NCI-H2171 treated with DMSO at 0.1 percent for 48 hours (cell line): Measurements from ENCODE around the gene STEEP1.

Experiments used
- DNase-seq: peaks from one replicate; lab custom pipeline; 2025; lab: John Stamatoyannopoulos, UW

Gene STEEP1

DNA sequence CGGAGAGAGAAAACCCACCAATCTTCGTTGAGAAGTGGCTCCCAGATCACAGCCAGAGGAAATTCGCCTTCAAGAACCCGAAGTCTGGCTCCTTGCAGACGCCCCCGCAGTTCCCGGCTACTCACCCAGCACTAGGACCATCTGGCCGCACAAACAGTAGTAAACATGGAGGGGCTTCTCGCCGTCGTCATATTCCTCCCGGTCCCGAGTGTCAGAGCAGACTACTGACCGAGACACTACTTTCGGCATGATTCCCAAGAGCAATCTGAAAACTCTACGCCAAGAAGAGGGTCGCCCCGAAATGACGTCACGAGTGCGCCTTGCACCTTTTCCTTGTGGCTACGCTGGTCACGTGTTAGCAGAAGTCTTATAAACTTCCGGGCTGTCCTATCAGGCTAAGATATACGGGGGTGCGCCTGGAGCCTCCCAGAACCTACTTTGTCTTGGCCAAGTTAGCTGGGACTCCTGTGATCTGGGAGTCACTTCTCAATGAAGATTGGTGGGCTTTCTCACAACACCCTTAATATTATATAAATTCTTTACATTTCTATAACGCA, at the start of gene STEEP1:
Gene STEEP1 (minus strand): TSS at position 303 of the 557 bp plus-strand sequence. CDS start 54 bp downstream, at position 249.
- peak; percentile 92 for DNase-seq

DNA sequence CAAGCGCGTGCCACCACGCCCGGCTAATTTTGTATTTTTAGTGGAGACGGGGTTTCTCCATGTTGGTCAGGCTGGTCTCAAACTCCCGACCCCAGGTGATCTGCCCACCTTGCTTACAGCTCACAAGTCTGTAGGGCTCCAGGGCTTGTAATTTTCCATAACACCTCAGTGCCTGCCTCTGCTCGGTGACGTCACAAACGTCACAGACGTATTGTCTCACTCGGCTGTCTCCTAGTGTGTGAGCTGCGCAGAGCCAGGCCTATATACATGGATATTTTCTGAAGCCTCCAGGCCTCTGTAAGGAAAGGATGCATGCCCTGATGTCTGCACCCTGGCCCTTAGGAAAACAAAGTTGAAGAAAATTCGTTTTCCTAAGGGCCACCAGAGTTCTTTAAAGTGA, 49.6 kb upstream of the STEEP1 start:
- no peak for DNase-seq

DNA sequence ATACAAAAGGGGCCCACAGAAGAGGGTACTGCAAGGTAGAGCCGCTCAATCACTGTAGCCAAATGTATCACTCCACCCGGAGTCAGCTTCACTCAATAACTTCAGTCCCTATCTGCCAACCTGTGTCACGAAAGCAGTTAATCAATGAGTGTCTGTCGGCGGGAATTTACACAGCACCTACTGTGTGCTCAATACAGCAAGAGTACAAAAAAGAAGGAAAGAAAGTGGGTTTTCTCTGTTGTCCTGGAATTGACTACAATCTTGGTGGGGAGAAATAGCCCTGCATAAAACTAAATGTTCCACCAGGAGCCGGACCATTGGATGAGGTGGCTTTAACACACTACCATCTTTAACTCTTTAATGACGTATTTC, 41.8 kb upstream of the STEEP1 start:
- DNase-seq = no peak

DNA sequence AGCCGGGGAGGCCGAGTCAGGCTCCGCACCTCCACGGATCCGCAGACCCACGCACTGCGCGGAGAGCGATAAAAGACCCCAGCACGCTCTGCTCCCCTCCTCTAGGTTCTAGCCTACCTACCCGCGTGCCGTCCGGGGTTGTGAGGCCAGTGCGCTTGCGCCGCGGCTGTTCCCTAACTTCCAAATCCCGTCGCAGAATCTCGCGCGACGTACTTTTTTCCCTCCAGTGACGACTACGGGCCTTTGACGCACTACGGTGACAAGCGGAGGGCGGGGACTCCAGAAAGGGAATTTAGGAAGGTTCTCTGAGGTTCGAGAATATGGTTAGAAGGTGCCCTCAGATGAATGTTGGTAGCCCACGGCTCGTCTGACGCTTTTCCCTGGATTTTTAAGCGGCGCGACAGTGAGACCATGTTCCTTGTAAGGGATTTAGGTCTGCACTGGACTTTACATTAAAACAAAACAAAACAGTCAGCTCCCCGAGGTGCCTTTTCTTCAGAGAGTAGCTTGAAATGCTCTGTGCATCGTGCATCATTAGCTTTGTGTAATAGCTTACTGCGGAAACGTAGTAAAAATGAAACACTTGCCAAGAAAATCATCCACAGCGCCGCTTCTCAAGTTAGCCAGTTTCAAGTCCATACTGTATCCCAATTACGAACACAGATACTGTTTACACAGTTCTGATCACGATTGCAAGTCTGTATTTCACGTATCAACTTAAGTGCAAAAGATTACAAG, 41.2 kb upstream of the STEEP1 start, which contains the start of gene NKRF:
Gene NKRF (minus strand): TSS at position 145 of the 738 bp plus-strand sequence.
- DNase-seq = peak; percentile 85

DNA sequence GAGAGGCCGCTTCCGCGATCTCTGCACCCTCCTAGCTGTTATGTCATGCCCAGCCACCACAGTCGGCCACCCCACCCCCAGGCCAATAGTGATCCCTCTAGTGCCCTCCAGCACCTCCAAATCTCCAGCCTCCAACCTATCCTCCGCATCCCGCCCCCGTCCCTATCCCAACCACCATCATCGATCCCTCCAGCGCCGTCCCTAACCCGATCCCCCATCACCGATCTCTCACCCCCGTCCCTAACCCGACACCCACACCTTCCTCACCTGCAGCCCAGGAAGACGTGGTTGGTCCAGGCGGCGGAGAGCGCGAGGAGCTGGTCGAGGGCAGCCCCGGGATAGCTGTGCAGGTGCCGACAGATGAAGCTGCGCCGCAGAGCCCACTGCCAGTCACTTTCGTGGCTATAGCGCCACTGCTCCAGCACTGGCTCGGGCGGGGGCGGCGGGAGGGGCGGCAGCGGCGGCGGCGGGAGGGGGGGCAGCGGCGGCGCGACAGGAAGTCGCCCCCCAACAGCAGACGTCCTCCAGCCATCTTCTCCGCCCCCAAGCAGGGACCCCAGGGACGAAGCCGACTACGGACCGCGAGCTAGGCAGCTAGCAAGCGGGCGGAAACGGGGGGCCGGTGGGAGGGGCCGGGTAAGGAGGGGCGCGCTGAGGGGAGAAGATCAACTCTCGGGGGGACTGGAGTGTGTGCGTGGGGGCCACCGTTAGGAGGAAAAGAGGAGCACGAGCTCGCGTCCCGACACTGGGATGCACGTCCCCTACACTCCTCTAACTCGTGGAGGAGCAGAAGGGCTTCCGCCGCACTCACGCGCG, 40.5 kb upstream of the STEEP1 start:
- peak; percentile 49 for DNase-seq

DNA sequence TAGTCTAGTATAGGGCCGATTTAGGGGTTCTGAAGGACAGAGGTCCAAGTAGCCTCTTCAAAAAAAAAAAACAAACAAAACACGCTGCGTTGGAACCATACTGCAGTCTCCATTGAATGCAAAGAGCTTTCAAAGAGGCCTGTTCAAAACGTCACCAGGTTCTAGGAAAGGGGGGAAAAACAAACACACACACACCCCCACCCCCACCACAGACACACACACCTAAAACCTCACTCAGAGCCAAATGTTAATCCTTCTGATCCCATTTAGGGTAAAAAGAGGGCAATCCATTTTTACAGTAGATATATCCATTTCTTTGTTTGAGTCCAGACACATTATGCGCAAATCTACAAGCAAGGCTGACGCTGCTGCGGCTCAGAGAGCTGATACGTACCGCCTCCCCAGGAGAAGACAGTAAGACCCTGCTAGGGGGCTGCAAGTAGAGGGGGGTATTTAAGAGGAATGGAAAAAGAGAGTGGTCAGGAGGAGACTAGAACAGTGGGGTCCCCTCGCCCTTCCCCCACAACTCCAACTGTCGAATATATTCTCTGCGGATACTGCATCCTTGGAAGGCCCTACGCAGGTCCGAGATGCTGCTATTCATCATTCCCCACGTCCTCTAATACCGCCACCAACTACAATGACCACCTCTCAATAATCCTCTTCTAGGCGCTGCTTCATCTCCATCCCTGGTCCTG, 39.7 kb upstream of the STEEP1 start:
- DNase-seq = no peak

DNA sequence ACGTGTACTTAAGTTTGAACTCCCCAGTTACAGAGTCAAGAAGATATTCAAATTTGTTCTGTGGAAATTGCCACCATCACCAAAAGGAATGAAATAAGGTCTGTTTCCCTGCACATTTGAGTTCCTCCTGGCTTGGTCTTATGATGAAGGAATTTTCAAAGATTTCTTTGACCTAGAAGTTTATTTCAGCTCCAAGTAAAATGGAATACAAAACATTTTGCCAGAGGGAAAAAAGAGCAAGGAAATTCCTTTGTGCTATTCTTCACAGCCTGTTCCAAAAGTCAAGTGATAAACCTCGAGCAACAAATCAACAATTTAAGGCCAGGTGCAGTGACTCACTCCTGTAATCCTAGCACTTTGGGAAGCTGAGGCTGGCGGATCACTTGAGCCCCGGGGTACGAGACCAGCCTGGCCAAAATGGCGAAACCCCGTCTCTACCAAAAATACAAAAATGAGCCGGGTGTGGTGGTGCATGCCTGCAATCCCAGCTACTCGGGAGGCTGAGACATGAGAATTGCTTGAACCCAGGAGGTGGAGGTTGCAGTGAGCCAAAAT, 37.6 kb upstream of the STEEP1 start:
- DNase-seq = no peak

DNA sequence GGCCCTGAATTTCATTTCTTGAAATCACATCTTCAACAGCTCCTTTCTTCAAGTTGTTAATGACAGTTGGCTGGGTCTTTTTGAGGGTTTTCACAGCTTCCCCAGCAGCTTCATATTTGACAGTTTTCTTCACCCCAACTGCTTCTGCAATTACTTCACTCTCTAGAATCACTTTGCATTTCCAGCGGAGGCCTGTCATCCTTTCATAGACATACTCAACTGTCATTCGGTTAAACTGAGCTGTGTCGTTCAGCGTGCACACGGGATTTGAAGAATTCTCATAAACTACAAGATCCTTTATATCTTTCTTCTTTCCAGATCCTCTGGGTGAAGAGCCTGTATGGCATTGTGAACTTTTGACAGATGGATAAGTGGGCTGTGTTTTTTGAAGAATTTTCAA, 24.6 kb upstream of the STEEP1 start:
- DNase-seq = no peak

DNA sequence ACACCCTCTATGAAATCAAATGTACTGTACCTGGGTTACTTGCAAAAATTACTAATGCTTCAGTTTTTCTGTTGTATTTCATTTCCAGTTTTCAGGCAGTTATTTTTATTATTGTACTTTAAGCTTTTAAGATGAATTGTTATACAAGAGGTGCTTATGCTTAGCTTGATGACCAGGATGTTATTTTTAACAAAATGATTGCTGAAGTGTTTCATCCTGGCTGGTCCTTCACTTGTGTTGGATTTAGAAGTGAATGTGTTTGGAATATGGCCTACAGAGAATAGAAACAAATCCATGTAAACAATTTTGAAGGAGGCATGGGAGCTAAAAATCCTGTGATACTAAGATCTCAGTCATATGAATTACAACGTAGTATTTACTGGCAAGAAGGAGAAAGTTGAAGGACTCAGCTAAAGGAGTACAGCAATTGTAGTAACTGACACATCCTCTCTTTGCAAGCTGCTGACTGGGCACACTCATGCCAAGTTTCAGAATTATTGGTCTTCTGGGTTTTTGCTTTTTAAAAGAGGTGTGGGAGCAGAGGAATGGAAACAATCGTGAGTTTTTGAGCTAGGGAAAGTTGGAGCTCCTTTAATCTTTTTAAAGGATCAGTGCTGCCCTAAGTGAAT, 18.3 kb upstream of the STEEP1 start:
- DNase-seq = no peak

DNA sequence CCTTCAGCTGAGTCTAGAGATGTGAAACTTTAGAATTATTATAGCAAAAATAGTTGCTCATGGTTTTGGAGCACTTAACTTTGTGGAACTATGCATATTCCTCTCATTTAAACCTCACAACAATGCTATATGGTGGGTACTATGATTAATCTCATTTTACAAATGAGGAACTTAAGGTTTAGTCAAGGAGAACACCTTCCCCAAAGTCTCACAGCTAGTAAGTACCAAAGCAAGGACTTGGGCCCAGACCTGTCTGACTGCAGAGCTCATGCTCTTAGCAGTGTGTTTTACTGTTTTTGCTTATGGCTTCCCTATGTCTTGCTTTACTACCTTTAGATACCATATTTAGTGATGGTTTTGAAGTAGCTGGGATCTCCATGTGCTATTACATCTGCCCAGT, 14.2 kb upstream of the STEEP1 start:
- DNase-seq = no peak

DNA sequence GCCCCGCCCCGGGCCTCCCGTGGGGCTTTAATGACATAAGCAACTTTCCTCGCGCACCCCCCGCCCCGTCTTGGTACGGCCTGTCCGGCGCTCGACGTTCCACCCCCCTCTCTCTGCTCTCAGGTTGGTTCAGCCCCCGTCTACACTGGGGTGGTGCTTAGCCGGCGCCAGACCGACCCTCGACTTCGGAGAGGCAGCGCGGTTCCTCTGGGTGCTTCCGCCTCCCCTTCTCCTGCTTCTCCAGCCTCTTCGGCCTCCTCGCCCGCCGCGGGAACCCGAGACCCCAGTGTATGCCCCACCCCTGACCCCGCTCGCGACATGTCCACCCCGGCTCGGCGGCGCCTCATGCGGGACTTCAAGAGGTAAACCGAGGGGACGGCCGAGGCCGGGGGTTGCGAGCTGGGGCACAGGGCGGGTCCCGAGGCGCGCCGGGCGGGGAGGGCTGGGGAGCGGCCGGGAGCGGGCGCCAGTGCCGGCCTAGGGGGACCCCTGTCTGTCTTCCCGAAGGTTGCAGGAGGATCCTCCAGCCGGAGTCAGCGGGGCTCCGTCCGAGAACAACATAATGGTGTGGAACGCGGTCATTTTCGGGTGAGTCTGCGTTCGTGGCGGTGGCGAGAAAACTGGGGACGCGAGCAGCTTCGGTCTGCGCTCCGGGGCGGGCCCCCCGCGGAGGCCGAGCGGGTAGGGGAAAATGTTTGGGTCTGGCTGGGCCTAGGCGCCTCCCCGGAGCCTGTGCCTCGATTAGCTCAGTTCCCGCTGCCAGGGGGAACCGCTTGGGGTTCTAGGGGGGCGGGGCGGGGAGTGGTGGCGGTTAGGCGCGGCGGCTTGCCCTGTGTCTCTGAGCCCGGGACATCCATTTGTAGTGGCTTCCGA, 9.4 kb upstream of the STEEP1 start, which contains the start of gene UBE2A:
Gene UBE2A (plus strand): TSS at position 170 of the 873 bp plus-strand sequence. CDS start 149 bp downstream, at position 319.
- DNase-seq = peak; percentile 80

DNA sequence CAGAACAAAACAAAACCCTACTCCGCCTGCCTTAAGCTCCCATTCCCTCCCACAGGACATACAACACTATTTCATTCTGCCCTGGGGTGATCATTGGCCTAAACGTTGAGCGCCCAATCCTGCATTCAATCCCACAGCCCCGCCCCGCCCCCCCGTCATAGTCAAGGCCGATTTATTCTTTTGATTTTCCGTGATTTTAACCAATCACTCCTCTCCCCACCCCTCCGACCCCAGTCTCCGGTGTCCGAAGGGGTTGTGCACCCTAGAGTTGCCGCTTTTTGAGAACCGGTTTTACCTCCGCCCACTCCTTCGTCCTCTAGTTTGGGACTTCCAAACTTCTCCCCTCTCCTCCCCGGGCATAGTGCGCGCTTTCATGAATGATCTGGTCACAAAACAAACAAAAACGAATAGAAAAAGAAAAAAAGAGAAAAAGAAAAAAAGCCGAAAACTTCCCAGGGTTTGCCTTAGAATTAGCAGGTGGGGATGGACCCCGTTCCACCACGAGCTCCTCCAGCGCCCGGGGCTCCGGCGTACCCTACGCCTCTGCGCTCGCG, 8.7 kb upstream of the STEEP1 start:
- DNase-seq = no peak

DNA sequence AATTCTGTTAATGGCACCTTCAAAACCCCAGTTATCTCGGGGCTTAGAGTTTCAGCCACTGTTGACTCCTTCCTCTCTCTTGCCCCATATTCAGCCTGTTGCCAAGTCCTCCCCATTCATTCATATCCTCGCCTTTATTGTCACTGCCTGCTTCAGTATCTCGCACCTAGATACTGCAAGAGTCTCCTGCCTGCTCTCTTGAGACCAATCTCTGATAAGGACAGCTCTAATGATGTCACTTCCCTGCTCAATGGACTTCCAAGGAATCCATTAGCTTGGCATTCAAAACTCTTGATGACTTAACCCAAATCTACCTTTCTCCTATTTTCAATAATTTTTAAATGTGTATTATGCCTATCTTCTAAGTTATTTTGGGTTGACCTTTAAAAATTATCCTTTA, 8.0 kb upstream of the STEEP1 start:
- no peak for DNase-seq

DNA sequence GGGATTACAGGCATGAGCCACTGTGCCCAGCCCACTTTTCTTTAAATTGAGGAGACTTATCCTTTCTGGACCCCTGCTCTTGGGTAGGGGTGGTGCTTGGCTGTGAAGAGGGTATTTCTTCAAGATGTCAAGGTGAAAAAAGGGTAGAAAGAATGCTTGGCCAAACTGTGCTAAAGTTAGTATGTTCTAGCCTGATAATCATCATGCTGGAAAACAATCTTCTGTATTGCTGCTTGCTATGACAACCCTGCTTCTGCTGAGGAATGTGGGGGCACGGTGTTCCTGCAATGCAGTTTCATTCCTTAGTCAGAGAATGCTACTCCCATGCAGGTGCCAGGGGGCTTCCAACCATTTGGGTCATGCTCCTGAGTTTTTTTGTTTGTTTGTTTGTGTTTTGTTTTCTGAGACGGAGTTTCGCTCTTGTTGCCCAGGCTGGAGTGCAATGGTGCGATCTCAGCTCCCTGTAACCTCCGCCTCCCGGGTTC, 5.2 kb upstream of the STEEP1 start:
- no peak for DNase-seq

DNA sequence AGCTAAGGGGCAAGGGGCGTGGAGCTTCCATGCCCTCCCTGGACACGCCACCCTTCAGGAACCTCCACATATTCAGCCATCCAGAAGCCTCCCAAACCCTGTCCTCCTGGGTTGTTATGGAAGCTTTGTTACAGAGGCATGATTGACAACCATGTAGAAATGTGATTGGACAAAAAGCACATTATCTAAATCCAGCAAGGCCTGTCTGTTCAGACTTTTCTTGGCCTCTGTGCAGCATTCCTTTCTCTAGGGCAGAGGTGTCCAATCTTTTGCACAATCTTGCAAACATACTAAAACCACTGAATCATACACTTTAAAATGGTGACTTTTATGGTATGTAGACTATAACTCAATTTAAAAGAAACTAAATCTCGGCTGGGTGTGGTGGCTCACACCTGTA, 12.7 kb downstream of the STEEP1 start:
- no peak for DNase-seq

DNA sequence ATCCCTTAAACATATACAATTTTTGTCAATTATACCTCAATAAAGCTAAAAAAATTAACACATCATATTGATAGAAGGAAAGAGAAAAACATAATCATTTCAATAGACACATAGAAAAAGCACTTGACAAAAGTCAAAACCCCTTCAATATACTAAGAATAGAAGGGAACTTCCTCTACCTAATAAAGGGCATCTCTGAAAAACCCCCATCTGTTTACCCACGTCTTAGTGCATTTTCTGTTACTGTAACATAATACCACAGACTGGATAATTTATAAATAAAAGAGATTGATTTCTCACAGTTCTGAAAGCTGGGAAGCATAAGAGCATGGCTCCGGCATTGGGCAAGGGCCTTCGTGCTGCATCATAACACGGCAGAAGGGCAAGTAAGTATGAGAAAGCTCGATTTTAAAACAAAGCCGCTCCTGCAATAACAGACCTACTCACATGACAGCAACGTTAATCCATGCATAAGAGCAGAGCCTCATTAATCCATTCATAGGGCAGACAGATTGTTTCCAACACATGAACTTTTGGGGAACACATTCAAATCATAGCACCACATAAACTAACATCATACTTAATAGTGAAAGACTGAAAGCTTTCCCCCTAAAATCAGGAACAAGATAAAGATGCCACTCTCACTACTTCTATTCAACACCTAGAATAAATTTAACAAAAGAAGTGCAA, 15.7 kb downstream of the STEEP1 start:
- DNase-seq = peak; percentile 55

DNA sequence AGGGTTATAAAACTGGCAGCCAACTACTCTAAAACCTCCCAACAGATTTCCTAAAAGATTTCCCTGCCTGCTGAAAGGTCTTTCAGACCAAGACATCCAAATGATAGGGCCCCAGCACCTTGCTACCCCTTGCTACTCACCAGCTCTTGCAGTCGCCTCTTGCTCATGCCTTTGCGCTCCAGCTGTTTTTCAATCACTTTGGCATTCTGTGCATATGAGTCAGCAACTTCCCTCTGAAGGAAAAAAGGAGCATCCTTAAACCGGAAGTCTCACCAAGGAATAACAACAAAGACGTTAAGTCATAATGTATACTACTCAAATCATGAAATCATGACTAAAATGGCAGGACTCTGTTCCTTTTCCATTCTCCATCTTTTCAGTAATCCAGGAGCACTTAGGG, 24.0 kb downstream of the STEEP1 start:
- no peak for DNase-seq

DNA sequence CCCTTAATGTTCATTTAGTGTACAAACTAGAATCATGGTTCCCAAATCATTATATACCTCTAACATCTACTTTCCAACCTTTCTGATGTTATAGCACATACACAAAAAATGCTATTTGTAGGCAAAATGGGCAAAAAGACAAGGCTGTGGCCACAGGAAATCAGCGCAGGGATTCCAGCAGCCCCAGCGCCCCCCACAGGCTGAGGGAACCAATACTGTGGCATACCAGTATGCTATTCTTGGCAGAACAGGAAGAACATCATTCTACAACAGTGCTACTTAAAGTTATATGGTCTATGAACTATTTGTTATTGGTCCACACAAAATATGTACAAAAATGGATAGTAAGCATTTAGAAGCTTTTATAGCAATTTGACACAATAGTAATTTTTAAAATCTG, 25.3 kb downstream of the STEEP1 start:
- no peak for DNase-seq

DNA sequence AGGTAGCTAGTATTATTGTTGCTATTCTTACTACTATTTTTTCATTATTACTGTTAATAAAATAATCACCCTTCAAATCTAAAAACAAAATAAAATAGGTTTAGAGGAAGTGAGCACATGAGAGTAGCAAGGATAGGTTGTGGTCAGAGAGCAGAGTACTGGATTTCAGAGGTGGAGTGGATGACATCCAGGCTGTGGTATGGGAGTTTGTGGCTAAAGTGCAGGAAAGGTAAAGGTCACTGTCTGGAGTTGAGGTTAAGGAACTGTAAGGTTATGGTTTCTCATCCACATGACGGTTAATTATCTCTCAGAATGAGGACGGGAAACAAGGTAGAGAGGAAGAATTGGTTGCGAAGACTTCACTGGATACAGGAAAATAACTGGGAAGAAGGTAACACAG, 27.7 kb downstream of the STEEP1 start:
- no peak for DNase-seq
